ENCODE data around the gene CTTN. TPM values are rescaled to one million over a fixed set of nuclear protein-coding genes. Genes with fewer than 3 reads are reported as not detected.
A peak's percentile ranks its signal among the peaks of the same experiment; 100 is the strongest.

Gene CTTN
- total RNA-seq, 1 donor from 2014 or later = 313 TPM

DNA sequence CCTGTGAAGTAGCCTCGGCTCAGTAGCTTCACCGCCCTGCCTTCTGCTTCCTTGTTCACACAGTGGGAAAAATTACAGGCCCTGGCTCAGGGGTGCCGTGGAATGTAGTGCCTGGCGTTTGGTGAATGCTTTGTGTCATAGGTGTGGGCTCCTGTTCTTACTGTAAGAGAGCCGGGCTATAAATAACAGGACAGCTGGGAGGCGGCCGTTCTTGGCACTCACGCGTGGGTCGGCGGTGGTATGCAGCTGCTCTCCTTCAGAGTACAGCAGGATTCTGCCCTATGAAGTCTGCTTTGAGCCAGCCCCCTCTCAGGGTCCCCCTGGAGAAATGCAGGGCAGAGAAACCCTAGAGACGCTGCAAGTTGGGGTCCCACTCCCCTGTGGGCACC is 84.2 kb downstream of the CTTN start:
- H3K27me3 Mint-ChIP-seq (ENCODE audit: unreplicated experiment) = peaks cover 4% of the 10 kb centered on the region
- H3K27ac Mint-ChIP-seq (ENCODE audit: unreplicated experiment) = no peak overlapping the region
- H3K36me3 Mint-ChIP-seq (ENCODE audit: unreplicated experiment) = peaks cover 2% of the 10 kb centered on the region
- H3K4me3 Mint-ChIP-seq (ENCODE audit: unreplicated experiment) = no peak overlapping the region
- DNase-seq (ENCODE audit: extremely low spot score, unreplicated experiment) = no peak
- TF ChIP-seq CTCF (IDR thresholded peaks at IDR 0.05) = no peak
- peaks cover 6% of the 10 kb centered on the region for H3K9me3 Mint-ChIP-seq (ENCODE audit: unreplicated experiment)
- no peaks in the 10 kb centered on the region for H3K4me1 Mint-ChIP-seq (ENCODE audit: unreplicated experiment)

GRCh38 chr11:70483077-70483861 is 84.9 kb downstream of the CTTN start:
- no peak for DNase-seq (ENCODE audit: extremely low spot score, unreplicated experiment)
- H3K4me3 Mint-ChIP-seq (ENCODE audit: unreplicated experiment) = no peak overlapping the region
- peaks cover 4% of the 10 kb centered on the region for H3K27me3 Mint-ChIP-seq (ENCODE audit: unreplicated experiment)

DNA sequence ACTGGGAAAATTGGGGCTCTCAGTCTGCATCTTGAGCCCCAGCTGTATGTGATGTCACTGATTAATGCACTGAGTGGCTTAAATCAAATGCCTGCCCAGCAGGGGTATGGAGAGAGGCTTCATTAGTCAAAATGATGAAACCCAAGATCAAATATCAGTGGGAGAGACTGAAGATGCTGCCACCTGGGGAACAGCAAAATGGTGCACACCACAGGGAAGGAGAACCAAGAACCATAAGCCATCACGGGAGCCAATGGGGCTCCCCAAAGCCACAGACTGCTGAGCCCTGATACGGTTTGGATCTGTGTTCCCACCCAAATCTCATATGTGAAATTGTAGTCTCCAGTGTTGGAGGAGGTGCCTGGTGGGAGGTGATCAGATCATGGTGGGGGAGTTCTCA is 85.6 kb downstream of the CTTN start:
- H3K4me3 Mint-ChIP-seq (ENCODE audit: unreplicated experiment) = no peak overlapping the region
- H3K9me3 Mint-ChIP-seq (ENCODE audit: unreplicated experiment) = peaks cover 8% of the 10 kb centered on the region
- TF ChIP-seq CTCF (IDR thresholded peaks at IDR 0.05) = no peak
- H3K4me1 Mint-ChIP-seq (ENCODE audit: unreplicated experiment) = no peaks in the 10 kb centered on the region
- DNase-seq (ENCODE audit: extremely low spot score, unreplicated experiment) = no peak
- H3K36me3 Mint-ChIP-seq (ENCODE audit: unreplicated experiment) = peaks cover 2% of the 10 kb centered on the region
- peaks cover 4% of the 10 kb centered on the region for H3K27me3 Mint-ChIP-seq (ENCODE audit: unreplicated experiment)
- H3K27ac Mint-ChIP-seq (ENCODE audit: unreplicated experiment) = no peak overlapping the region

More at GRCh38 chr11:70483077-70483861, 84.9 kb downstream of the CTTN start:
- Mint-ChIP-seq H3K36me3 (ENCODE audit: unreplicated experiment) (peaks cover 2% of the 10 kb centered on the region), H3K9me3 (ENCODE audit: unreplicated experiment) (peaks cover 8% of the 10 kb centered on the region), H3K27ac (ENCODE audit: unreplicated experiment) (no peak overlapping the region), H3K4me1 (ENCODE audit: unreplicated experiment) (no peaks in the 10 kb centered on the region)
- TF ChIP-seq CTCF (IDR thresholded peaks at IDR 0.05) = peak; percentile 27

DNA sequence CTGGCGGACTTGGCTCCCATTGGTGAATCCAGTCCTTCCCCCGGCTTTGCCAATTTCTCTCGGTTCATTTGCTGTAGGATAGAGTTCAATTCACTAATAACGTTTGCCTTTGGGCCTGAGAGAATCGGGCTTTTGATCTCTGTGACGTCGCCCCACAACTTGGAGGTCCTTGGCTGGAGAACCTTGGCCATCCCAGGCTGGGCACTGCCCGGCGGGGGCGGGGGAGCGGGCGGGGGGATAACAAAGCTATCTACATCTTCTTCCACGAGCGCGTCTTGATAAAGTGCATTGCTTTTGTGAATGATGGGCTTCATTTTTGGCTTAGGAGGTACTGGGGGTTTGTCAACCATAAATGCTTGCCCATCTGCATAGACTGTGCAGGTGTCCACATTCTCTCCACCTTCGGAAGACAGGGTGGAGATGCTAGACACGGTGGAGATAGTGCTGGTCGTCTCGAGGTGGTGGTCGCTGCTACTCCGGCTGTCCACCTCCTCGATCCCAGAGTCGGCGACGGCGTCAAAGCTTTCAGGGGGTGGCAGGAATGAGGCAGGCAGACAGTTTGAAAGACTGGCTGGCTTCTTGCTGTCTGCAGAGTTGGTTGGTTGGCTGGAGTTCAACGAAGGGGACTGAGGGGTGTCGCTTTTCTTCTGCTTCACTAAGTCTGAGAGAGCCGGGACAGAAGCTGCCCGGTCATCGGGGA is 87.1 kb downstream of the CTTN start:
- TF ChIP-seq CTCF (IDR thresholded peaks at IDR 0.05) = no peak
- Mint-ChIP-seq H3K4me1 (ENCODE audit: unreplicated experiment) (no peaks in the 10 kb centered on the region), H3K4me3 (ENCODE audit: unreplicated experiment) (no peak overlapping the region), H3K36me3 (ENCODE audit: unreplicated experiment) (peaks cover 2% of the 10 kb centered on the region), H3K27ac (ENCODE audit: unreplicated experiment) (no peak overlapping the region), H3K9me3 (ENCODE audit: unreplicated experiment) (peaks cover 8% of the 10 kb centered on the region), H3K27me3 (ENCODE audit: unreplicated experiment) (peaks cover 4% of the 10 kb centered on the region)
- no peak for DNase-seq (ENCODE audit: extremely low spot score, unreplicated experiment)

- Mint-ChIP-seq H3K4me3 (ENCODE audit: unreplicated experiment) (no peak overlapping the region), H3K9me3 (ENCODE audit: unreplicated experiment) (peaks cover 8% of the 10 kb centered on the region), H3K27ac (ENCODE audit: unreplicated experiment) (no peak overlapping the region), H3K36me3 (ENCODE audit: unreplicated experiment) (peaks cover 2% of the 10 kb centered on the region), H3K4me1 (ENCODE audit: unreplicated experiment) (no peaks in the 10 kb centered on the region), H3K27me3 (ENCODE audit: unreplicated experiment) (peaks cover 2% of the 10 kb centered on the region)
- DNase-seq (ENCODE audit: extremely low spot score, unreplicated experiment) = no peak
- TF ChIP-seq CTCF (IDR thresholded peaks at IDR 0.05) = no peak
These were observed 87.7 kb downstream of the CTTN start for GRCh38 chr11:70486026-70486415.
